Adrenal gland (tissue), 12 donors: ENCODE results near the gene SPATA2L. TPM values are rescaled to one million over a fixed set of nuclear protein-coding genes. Genes with fewer than 3 reads are reported as not detected.
A peak's percentile ranks its signal among the peaks of the same experiment; 100 is the strongest.

ENCODE experiments used
- DNase-seq, 7 donors: peaks; one replicate each; pipeline ENCODE4 v3.0.0-alpha.2; 2019 to 2020
- H3K27ac ChIP-seq, 5 donors: fragments of 200-600 bp; sonication (generic) in 4 of 5; 1 replicate in 3 of 5; 2 replicates in 2 of 5; pipeline versions ENCODE4 v1.5.1 to v1.8.0; 2016 to 2020; ENCODE audit warnings: mild to moderate bottlenecking in 1 of 5
- H3K27me3 ChIP-seq: fragments of 200-600 bp; 2 replicates; pipeline ENCODE4 v1.8.0; 2021
- H3K36me3 ChIP-seq, 2 donors: fragments of 200-600 bp; replicated peaks in 1 of 2; 1 replicate in 1 of 2; 2 replicates in 1 of 2; pipeline versions ENCODE4 v1.5.1 to v1.8.0; 2018 to 2022
- H3K4me1 ChIP-seq, 2 donors: fragments of 200-600 bp; replicated peaks in 1 of 2; 1 replicate in 1 of 2; 2 replicates in 1 of 2; pipeline versions ENCODE4 v1.5.1 to v1.8.0; 2018 to 2021
- H3K4me3 ChIP-seq, 4 donors: fragments of 200-600 bp; sonication (generic) in 3 of 4; one replicate each; pipeline ENCODE4 v1.5.1; 2016 to 2018
- H3K9me3 ChIP-seq, 3 donors: fragments of 200-600 bp; sonication (generic) in 1 of 3; replicated peaks in 1 of 3; 1 replicate in 2 of 3; 2 replicates in 1 of 3; pipeline versions ENCODE4 v1.5.1 to v1.8.0; 2016 to 2021
- CTCF ChIP-seq, 6 experiments: fragments of 450-650 bp in 4 of 6; fragments of 200-600 bp in 2 of 6; sonication (generic) in 1 of 6; IDR thresholded peaks; 1 replicate in 5 of 6; 2 replicates in 1 of 6; pipeline versions ENCODE4 v1.5.1 to v1.8.0; 2016 to 2021; ENCODE audit warnings: antibody characterized with exemption in 6 of 6, mild to moderate bottlenecking in 2 of 6, moderate library complexity in 1 of 6
- POLR2A ChIP-seq, 2 donors: fragments of 450-650 bp; IDR thresholded peaks; one replicate each; pipeline ENCODE4 v1.6.1; 2017; ENCODE audit warnings: antibody characterized with exemption in 2 of 2, mild to moderate bottlenecking in 2 of 2, moderate library complexity in 1 of 2
- WGBS, 4 donors: extraction: QIAGEN DNeasy Blood & Tissue Kit in 2 of 4; methylation state at CpG; one replicate each; pipeline versions ENCODE4 v1.1.5 to v1.1.7; 2013 to 2017; 5-methylcytosine and 5-hydroxymethylcytosine counted together
- intact Hi-C, 2 donors: fragments of 100-400 bp; cut with DNase I; formaldehyde crosslinking; loops; one replicate each; pipeline versions ENCODE4 v1.14.1 to v1.15.0; 2022 to 2023
- polyA plus RNA-seq, 3 donors: library from polyadenylated mRNA; stranded (reverse); fragments of 200-250 nt in 2 of 3; fragments of 350-450 nt in 1 of 3; fragmentation: Illumina TruSeq in 1 of 3; extraction: RNeasy Lipid Tissue Mini Kit (QIAGEN cat#74804) in 1 of 3; gene quantifications; one replicate each; pipeline ENCODE4 v1.2.3, GENCODE V29; 2013 to 2014
- total RNA-seq, 9 donors: library from RNA; depleted of rRNA in 4 of 9; stranded (reverse); fragments of >200 nt in 4 of 9; fragments of 120-200 nt in 1 of 9; fragmentation: NEBNext Ultra II Directional in 1 of 9; extraction: Animal tissue kit (Norgen Biotek cat#: 25700) in 1 of 9; gene quantifications; one replicate each; pipeline versions ENCODE4 v1.1.0 to v1.2.4, GENCODE V29; 2013 to 2023
- donor health status: healthy with polysubstance abuse.
- donor health status: Bipolar disorder and iron deficiency.
- donor health status: DM: yes; HTN: yes; CAD: no.
- donor health status: DM: no; HTN: no; CAD: no.
- donor health status: DM: no; HTN: no; CAD: no.
- donor health status: DM: yes; HTN: yes; CAD: no.

SPATA2L gene
- total and polyA plus RNA-seq, 12 donors: 0.20 to 29.4 (median 11.2) TPM

- Histone ChIP-seq H3K4me3 (peak overlapping the region; percentile 47 to 100 (median 86)), H3K4me1 (peaks cover 26 to 46% of the 10 kb centered on the region in 2 donors), H3K27me3 (no peaks in the 10 kb centered on the region), H3K36me3 (peaks cover 0 to 22% of the 10 kb centered on the region in 2 donors), H3K27ac (peak overlapping the region; percentile 92 to 99 (median 96)), H3K9me3 (no peaks in the 10 kb centered on the region)
- DNase-seq: peak in 6 of 7 donors; percentile 75 to 85 (median 80)
- TF ChIP-seq CTCF (IDR thresholded peaks at IDR 0.05) (no peak), POLR2A (IDR thresholded peaks at IDR 0.05) (peak in 1 of 2 donors; percentile 5)
- intact Hi-C loops: no loop called here
- WGBS, 4 donors: 0 to 6% (median 1%) methylated on average over 6 to 29 of the region's 29 CpGs
These were observed 19.0 kb upstream of the SPATA2L start for GRCh38 chr16:89720551-89720812.

GRCh38 chr16:89717688-89718505, 16.4 kb upstream of the SPATA2L start:
- no peak overlapping the region for H3K27ac ChIP-seq
- DNase-seq: no peak
- no peaks in the 10 kb centered on the region for H3K9me3 ChIP-seq
- TF ChIP-seq POLR2A (IDR thresholded peaks at IDR 0.05) (no peak), CTCF (IDR thresholded peaks at IDR 0.05) (no peak)
- intact Hi-C loops: no loop called here
- peaks cover 21 to 27% of the 10 kb centered on the region in 2 donors for H3K4me1 ChIP-seq
- no peak overlapping the region for H3K4me3 ChIP-seq
- no peaks in the 10 kb centered on the region for H3K27me3 ChIP-seq
- 80 to 88% (median 84%) methylated on average over 18 to 24 of the region's 24 CpGs for WGBS, 4 donors
- peaks cover 0 to 2% of the 10 kb centered on the region in 2 donors for H3K36me3 ChIP-seq

- DNase-seq: no peak
- 84 to 90% (median 85%) methylated on average over 16 to 29 of the region's 29 CpGs for WGBS, 4 donors
- TF ChIP-seq CTCF (IDR thresholded peaks at IDR 0.05) (no peak), POLR2A (IDR thresholded peaks at IDR 0.05) (no peak)
- Histone ChIP-seq H3K9me3 (no peaks in the 10 kb centered on the region), H3K4me1 (peaks cover 16 to 22% of the 10 kb centered on the region in 2 donors), H3K27me3 (no peaks in the 10 kb centered on the region), H3K4me3 (no peak overlapping the region), H3K27ac (no peak overlapping the region), H3K36me3 (no peaks in the 10 kb centered on the region)
- intact Hi-C loops: no loop called here
These were observed 15.6 kb upstream of the SPATA2L start for GRCh38 chr16:89716916-89717687.

- no peak overlapping the region for H3K27ac ChIP-seq
- WGBS, 4 donors: 84 to 92% (median 88%) methylated on average over 9 to 15 of the region's 15 CpGs
These were observed 15.0 kb upstream of the SPATA2L start for GRCh38 chr16:89716493-89716892.

More at GRCh38 chr16:89716493-89716892, 15.0 kb upstream of the SPATA2L start:
- TF ChIP-seq CTCF (IDR thresholded peaks at IDR 0.05) (no peak), POLR2A (IDR thresholded peaks at IDR 0.05) (no peak)
- no peaks in the 10 kb centered on the region for H3K36me3 ChIP-seq
- no peak overlapping the region for H3K4me3 ChIP-seq
- peaks cover 21 to 28% of the 10 kb centered on the region in 2 donors for H3K4me1 ChIP-seq
- H3K9me3 ChIP-seq: no peaks in the 10 kb centered on the region
- no peaks in the 10 kb centered on the region for H3K27me3 ChIP-seq
- no peak for DNase-seq
- intact Hi-C loops: no loop called here
